Cerebellar nuclear complex (tissue), 1 donor: ENCODE results near the gene FEN1.

Experiments
- DNase-seq, 2 experiments: peaks; one replicate each; lab custom pipeline; 2025; lab: John Stamatoyannopoulos, UW

Gene FEN1

DNA sequence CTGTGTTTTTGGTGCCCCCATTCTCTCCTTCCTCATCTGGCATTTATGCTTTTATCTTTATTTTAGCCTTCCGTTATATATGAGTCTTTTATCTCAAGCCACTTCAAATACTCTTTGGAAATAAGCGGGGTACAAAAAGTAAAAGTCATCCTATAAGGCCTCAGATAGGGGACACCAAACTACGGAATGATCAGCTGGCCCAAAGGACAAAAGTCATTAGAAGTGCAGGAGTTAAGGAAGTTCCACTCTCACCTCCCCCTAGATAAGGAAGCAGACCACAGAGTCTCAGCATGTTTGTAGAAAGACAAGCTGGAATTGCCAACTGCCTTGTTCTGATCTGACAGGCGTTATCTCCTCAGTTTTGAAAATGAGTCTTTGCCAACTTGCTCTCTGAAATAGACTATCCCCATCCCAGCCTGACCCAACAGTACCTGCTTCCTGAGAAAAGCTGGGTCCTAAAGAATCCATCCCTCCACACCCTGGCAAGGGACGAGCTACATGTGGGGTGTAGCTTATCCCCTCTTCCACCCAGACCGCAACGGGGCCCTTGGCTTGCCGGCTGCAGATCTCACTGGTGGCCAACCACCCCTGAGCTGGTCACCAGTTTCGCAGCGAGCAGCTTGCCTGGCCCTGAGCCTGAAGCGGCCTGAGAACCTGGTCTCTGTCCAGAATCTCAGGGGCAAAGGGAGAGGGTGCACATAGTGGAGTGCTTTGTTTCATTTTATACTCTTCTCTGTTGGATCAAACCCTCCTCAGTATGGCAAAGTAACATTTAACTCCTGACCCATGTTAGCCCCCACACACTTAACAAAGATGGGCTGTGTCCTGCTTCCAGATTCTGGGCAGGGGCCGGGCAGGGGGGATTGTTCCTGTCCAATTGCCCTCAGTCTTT lies 49.2 kb downstream of the FEN1 start:
- DNase-seq = no peak

DNA sequence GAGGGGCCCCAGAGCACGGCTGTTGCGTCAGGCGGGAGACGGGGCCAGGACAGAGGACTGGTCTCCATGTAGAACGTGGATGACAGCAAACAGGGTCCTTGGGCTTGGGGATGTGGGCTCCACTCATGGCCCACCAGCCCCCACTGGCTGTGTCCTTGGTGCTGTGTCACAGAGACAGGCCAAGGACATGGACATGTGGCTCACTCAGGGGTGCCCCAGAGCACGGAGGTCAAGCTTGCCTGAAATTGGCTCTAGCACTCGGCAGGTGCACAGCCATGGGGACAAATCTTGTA lies 49.8 kb downstream of the FEN1 start:
- no peak for DNase-seq

DNA sequence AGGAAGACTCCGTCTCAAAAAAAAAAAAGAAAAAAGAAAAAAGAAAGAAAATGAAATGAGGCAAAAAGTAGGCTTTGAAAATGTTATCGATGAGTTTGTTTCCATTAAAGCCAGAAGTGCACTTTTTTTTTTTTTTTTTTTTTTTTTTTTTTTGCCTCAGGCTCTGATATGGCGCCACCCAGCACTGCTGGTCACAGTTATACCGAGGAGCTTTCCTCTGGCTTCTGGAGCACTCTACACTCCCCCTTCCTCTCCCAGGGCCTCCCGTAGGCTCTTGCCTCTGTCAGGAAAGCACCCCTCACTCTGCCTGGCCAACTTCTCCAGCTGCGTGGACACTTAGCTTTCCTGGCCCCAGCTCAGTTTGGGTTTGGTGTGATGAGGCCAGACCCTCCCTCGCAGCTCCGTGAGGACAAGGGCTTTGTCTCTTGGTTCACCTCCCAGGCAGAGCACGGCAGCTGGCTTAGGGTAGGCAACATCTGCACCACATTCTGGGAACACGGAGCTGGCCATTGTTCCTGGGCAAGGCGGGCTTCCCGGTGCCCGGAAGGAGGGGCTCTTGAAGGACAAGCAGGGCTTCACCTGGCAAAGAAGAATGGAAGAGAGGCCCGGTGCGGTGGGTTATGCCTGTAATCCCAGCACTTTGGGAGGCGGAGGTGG lies 52.3 kb downstream of the FEN1 start:
- DNase-seq = no peak

DNA sequence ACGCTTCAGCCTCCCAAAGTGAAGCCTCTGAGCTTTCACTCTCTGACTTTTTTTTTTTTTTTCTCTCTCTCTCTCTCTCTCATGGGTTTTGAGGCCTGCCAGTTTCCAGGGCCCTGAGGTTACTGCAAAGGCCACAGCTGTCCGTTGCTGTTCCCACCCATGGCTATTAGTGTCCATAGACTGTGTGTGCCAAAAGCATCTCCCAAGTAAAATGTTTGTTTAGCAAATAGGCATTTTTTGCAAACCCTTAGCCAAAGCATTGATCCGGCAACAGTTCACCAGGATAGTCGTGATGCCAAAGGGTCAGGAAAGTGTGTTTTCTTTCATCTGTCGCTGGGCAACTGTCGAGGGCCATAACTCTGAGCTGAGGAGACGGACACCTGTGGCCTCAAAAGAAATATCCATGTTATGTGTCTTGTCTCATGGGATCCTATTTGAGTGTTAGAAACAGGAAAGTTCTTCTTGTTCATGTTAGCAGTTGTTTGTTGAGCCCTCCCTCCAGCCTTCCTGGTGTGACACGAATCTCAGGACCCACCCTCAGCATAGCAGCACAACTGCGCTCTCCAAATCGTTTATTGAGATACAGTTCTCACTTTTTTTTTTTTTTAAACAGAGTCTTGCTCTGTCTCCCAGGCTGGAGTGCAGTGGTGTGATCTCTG lies 53.8 kb downstream of the FEN1 start:
- no peak for DNase-seq
